Stimulated activated CD4-positive, alpha-beta T cell treated with anti-CD3 and anti-CD28 coated beads, Interleukin-15, amount 100 ng/mL, for 48 hours (primary cell): ENCODE measurements around the gene TVP23A.
A peak's percentile ranks its signal among the peaks of the same experiment; 100 is the strongest.
"Not testable (repeated sequence)": the region's sequence is repeated elsewhere in the genome, so short reads cannot be mapped to it uniquely, and the experiment has no call there.

ENCODE experiments used
- DNase-seq, 2 donors: peaks; one replicate each; pipeline ENCODE4 v3.0.0-alpha.2; 2020; ENCODE audit warnings: low read depth in 2 of 2

Gene TVP23A

GRCh38 chr16:10750793-10751192 is 67.8 kb downstream of the TVP23A start:
- DNase-seq = no peak

GRCh38 chr16:10745841-10746240 is 72.8 kb downstream of the TVP23A start:
- no peak for DNase-seq

GRCh38 chr16:10744370-10745030 is 74.1 kb downstream of the TVP23A start:
- DNase-seq = no peak

- peak; percentile 99 for DNase-seq
These were observed 74.8 kb downstream of the TVP23A start, which contains the start of gene NUBP1 for GRCh38 chr16:10743610-10744369. TSS of gene NUBP1 (plus strand) at chr16:10743842. CDS start at chr16:10743864, 22 bp downstream.

- DNase-seq = no peak
These were observed 75.4 kb downstream of the TVP23A start for GRCh38 chr16:10743227-10743609.

- no peak for DNase-seq
These were observed 76.8 kb downstream of the TVP23A start for GRCh38 chr16:10741844-10742243.

- not testable (repeated sequence) for DNase-seq
These were observed 77.3 kb downstream of the TVP23A start for GRCh38 chr16:10741249-10741648.

GRCh38 chr16:10740845-10741208 is 77.8 kb downstream of the TVP23A start:
- DNase-seq = no peak

GRCh38 chr16:10740000-10740844 is 78.4 kb downstream of the TVP23A start:
- DNase-seq = no peak

GRCh38 chr16:10738231-10739077 is 80.1 kb downstream of the TVP23A start:
- DNase-seq = peak; percentile 31 to 48

- peak in 1 of 2 donors; percentile 42 for DNase-seq
These were observed 81.4 kb downstream of the TVP23A start for GRCh38 chr16:10737068-10737625.

GRCh38 chr16:10731790-10732189 is 86.8 kb downstream of the TVP23A start:
- DNase-seq = no peak

GRCh38 chr16:10729104-10730048 is 89.2 kb downstream of the TVP23A start:
- DNase-seq = no peak

GRCh38 chr16:10728003-10728887 is 90.3 kb downstream of the TVP23A start:
- no peak for DNase-seq
